Measurements from ENCODE around the gene C9orf85. TPM values are rescaled to one million over a fixed set of nuclear protein-coding genes. Genes with fewer than 3 reads are reported as not detected.

Gene C9orf85
- total and polyA plus RNA-seq, 2 experiments from 2014 or later = 12.2 to 20.3 TPM

DNA sequence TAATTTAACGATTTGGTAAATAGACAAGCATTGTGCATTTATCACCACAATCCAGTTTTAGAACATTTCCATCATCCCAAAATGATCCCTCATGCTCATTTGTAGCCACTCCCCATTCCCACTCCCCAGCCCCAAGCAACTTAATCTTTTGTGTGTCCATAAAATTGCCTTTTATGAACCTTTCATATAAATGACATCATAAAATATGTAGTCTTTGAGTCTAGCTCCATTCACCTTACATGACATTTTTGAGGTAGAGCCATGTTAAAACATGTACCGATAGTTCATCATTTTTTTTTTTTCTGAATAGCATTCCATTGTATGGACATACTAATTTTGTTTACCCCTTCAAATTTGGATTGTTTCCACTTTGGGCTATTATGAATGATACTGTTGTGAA, 70.5 kb downstream of the C9orf85 start:
- Histone ChIP-seq H3K36me3 (replicated peaks; ENCODE audit: insufficient read depth, low read depth) (no peaks in the 10 kb centered on the region), H3K4me3 (no peak overlapping the region), H4K20me1 (ENCODE audit: insufficient read depth, poor library complexity, severe bottlenecking) (no peaks in the 10 kb centered on the region), H3K9me2 (replicated peaks; ENCODE audit: insufficient read depth) (no peaks in the 10 kb centered on the region), H3K27ac (no peak overlapping the region), H3K27me3 (no peaks in the 10 kb centered on the region), H3K9me3 (ENCODE audit: low read depth) (no peaks in the 10 kb centered on the region), H3K4me2 (no peak overlapping the region), H2AFZ (no peak overlapping the region), H3K4me1 (ENCODE audit: insufficient read depth) (no peaks in the 10 kb centered on the region), H3K79me2 (no peaks in the 10 kb centered on the region)
- DNase-seq (ENCODE audit: low spot score) = no peak
- TF ChIP-seq EZH2phosphoT487 (IDR thresholded peaks at IDR 0.05; ENCODE audit: low read depth, severe bottlenecking, unreplicated experiment) (no peak), EZH2 (IDR thresholded peaks at IDR 0.05; ENCODE audit: borderline replicate concordance) (no peak)
- TF ChIP-seq, protein P1, sequence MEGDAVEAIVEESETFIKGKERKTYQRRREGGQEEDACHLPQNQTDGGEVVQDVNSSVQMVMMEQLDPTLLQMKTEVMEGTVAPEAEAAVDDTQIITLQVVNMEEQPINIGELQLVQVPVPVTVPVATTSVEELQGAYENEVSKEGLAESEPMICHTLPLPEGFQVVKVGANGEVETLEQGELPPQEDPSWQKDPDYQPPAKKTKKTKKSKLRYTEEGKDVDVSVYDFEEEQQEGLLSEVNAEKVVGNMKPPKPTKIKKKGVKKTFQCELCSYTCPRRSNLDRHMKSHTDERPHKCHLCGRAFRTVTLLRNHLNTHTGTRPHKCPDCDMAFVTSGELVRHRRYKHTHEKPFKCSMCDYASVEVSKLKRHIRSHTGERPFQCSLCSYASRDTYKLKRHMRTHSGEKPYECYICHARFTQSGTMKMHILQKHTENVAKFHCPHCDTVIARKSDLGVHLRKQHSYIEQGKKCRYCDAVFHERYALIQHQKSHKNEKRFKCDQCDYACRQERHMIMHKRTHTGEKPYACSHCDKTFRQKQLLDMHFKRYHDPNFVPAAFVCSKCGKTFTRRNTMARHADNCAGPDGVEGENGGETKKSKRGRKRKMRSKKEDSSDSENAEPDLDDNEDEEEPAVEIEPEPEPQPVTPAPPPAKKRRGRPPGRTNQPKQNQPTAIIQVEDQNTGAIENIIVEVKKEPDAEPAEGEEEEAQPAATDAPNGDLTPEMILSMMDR (IDR thresholded peaks at IDR 0.05; ENCODE audit: poor library complexity) = no peak
- 91% methylated on average over 2 of the region's 2 CpGs for WGBS (ENCODE audit: low lambda C conversion rate, missing lambda C conversion rate)

DNA sequence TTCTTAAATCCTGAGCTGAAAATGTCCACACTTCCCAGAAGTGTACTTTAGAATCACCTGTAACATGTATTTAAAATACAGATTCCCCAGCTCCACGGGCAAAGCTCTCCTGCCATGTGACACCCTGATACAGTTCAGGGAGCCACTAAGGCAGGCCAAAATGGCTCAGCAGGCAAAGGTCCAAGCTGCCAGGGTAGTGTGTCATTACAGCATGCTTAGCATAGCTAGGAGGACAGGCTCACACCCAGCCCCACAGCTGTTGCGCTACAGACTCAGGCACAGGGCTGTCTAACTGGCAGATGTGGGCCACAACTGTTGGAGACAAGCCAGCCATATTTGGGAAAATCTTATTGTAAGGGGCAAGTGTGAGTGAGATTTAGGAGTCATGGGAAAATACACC, 73.0 kb downstream of the C9orf85 start:
- Histone ChIP-seq H3K4me2 (no peak overlapping the region), H3K27me3 (no peaks in the 10 kb centered on the region), H2AFZ (no peak overlapping the region)

DNA sequence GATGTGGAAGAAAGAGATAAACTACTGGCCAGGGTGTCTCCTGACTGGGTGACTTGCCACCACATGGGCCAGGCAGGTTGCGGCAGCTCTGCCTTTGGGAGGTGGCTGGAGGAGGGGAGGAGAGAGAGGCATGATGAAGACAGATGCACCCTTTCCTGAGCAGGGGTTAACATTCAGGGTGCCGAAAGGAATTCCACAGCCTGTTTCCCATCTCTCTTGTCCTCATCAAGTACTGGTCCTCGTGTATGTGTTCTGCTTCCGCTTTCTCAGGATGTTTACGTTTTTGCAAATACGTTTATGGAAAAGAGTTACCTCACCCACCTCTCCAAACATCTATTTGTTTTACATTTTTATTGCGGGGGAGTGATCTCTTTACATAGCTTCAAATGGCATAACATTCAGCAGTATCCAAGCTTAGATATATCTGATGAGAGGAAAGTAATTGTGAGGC, 73.4 kb downstream of the C9orf85 start:
- Histone ChIP-seq H3K4me1 (ENCODE audit: insufficient read depth) (no peaks in the 10 kb centered on the region), H3K36me3 (replicated peaks; ENCODE audit: insufficient read depth, low read depth) (no peaks in the 10 kb centered on the region), H3K79me2 (no peaks in the 10 kb centered on the region), H2AFZ (no peak overlapping the region), H3K27ac (peak overlapping the region; percentile 1), H3K27me3 (no peaks in the 10 kb centered on the region), H3K4me3 (no peak overlapping the region), H3K9me3 (ENCODE audit: low read depth) (no peaks in the 10 kb centered on the region), H3K9me2 (replicated peaks; ENCODE audit: insufficient read depth) (no peaks in the 10 kb centered on the region), H3K4me2 (peak overlapping the region; percentile 21), H4K20me1 (ENCODE audit: insufficient read depth, poor library complexity, severe bottlenecking) (no peaks in the 10 kb centered on the region)
- no peak for TF ChIP-seq EZH2phosphoT487 (IDR thresholded peaks at IDR 0.05; ENCODE audit: low read depth, severe bottlenecking, unreplicated experiment)
- TF ChIP-seq EZH2 (IDR thresholded peaks at IDR 0.05; ENCODE audit: borderline replicate concordance) = no peak
- TF ChIP-seq, protein P1 (IDR thresholded peaks at IDR 0.05; ENCODE audit: poor library complexity) = no peak
- DNase-seq (ENCODE audit: low spot score) = no peak
- WGBS (ENCODE audit: low lambda C conversion rate, missing lambda C conversion rate) = 42% methylated on average over 7 of the region's 7 CpGs

More for the DNA sequence above, 73.0 kb downstream of the C9orf85 start:
- H3K4me1 ChIP-seq (ENCODE audit: insufficient read depth) = no peaks in the 10 kb centered on the region
- no peaks in the 10 kb centered on the region for H3K36me3 ChIP-seq (replicated peaks; ENCODE audit: insufficient read depth, low read depth)
- no peaks in the 10 kb centered on the region for H4K20me1 ChIP-seq (ENCODE audit: insufficient read depth, poor library complexity, severe bottlenecking)
- TF ChIP-seq, protein P1 (IDR thresholded peaks at IDR 0.05; ENCODE audit: poor library complexity) = no peak
- TF ChIP-seq EZH2 (IDR thresholded peaks at IDR 0.05; ENCODE audit: borderline replicate concordance) = no peak
- no peak for TF ChIP-seq EZH2phosphoT487 (IDR thresholded peaks at IDR 0.05; ENCODE audit: low read depth, severe bottlenecking, unreplicated experiment)
- no peaks in the 10 kb centered on the region for H3K9me3 ChIP-seq (ENCODE audit: low read depth)
- H3K9me2 ChIP-seq (replicated peaks; ENCODE audit: insufficient read depth) = no peaks in the 10 kb centered on the region
- WGBS (ENCODE audit: low lambda C conversion rate, missing lambda C conversion rate) = 75% methylated on average over 2 of the region's 2 CpGs
- H3K4me3 ChIP-seq = no peak overlapping the region
- peak; percentile 27 for DNase-seq (ENCODE audit: low spot score)
- no peaks in the 10 kb centered on the region for H3K79me2 ChIP-seq
- H3K27ac ChIP-seq = peak overlapping the region; percentile 1
